Stomach smooth muscle (tissue), 2 donors: ENCODE measurements around the gene SPACA1.
"Not testable (repeated sequence)": the region's sequence is repeated elsewhere in the genome, so short reads cannot be mapped to it uniquely, and the experiment has no call there.

Experiments
- H3K27ac ChIP-seq: one replicate; pipeline ENCODE4 v1.7.0; 2013; ENCODE audit warnings: mild to moderate bottlenecking, low read length, inconsistent platforms
- H3K27me3 ChIP-seq, 2 donors: one replicate each; pipeline ENCODE4 v1.7.0; 2013; ENCODE audit warnings: low read length in 2 of 2; ENCODE audit not compliant: insufficient read depth in 2 of 2, control insufficient read depth in 1 of 2
- H3K36me3 ChIP-seq, 2 donors: one replicate each; pipeline ENCODE4 v1.7.0; 2013; ENCODE audit warnings: low read length in 2 of 2; ENCODE audit not compliant: control insufficient read depth in 2 of 2, insufficient read depth in 2 of 2
- H3K4me1 ChIP-seq: one replicate; pipeline ENCODE4 v1.7.0; 2013; ENCODE audit warnings: low read length; ENCODE audit not compliant: control insufficient read depth, insufficient read depth
- H3K4me3 ChIP-seq, 2 donors: one replicate each; pipeline ENCODE4 v1.7.0; 2013; ENCODE audit warnings: low read length in 2 of 2
- H3K9ac ChIP-seq, 2 donors: one replicate each; pipeline ENCODE4 v1.7.0; 2013; ENCODE audit warnings: low read length in 2 of 2, mild to moderate bottlenecking in 1 of 2
- H3K9me3 ChIP-seq, 2 donors: one replicate each; pipeline ENCODE4 v1.7.0; 2013; ENCODE audit warnings: low read length in 2 of 2; ENCODE audit not compliant: control insufficient read depth in 2 of 2
- donor health status: healthy.
- donor health status: Pancreatic carcinoma.

Gene SPACA1, protein sequence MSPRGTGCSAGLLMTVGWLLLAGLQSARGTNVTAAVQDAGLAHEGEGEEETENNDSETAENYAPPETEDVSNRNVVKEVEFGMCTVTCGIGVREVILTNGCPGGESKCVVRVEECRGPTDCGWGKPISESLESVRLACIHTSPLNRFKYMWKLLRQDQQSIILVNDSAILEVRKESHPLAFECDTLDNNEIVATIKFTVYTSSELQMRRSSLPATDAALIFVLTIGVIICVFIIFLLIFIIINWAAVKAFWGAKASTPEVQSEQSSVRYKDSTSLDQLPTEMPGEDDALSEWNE

DNA sequence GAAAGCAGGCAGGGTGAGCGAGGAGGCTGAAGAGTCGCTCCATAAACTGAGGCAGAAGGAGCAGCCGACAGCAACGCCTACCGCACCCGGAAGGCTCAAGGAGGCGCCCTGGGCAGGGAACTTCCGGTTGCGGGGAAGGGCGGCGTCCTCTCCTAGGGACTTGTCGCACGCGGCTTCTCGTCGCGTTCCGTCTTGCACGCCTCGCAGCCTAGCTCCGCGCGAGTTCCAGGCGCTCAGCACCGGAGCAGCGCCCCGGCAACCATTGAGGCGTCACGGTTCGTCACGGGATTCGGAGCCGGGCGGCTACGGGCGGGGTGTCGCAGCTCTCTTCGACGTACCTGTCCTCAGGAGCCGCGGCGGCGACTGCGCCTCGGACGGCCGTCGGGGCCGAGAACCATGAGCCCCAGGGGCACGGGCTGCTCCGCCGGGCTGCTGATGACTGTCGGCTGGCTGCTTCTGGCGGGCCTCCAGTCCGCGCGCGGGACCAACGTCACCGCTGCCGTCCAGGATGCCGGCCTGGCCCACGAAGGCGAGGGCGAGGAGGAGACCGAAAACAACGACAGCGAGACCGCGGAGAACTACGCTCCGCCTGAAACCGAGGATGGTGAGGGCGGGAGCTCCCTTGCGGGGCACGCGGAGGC, at the start of gene SPACA1:
SPACA1 (plus strand) TSS at position 332 of the 641 bp plus-strand sequence; CDS start at position 397, 65 bp downstream.
- no peaks in the 10 kb centered on the region for H3K36me3 ChIP-seq
- no peaks in the 10 kb centered on the region for H3K4me1 ChIP-seq
- H3K9me3 ChIP-seq, result no peaks in the 10 kb centered on the region
- H3K27me3 ChIP-seq, result peaks cover 0 to 4% of the 10 kb centered on the region in 2 donors
- H3K4me3 ChIP-seq, result no peak within 1 kb of the TSS
- H3K9ac ChIP-seq, result no peak within 1 kb of the TSS
- H3K27ac ChIP-seq, result no peak within 1 kb of the TSS

DNA sequence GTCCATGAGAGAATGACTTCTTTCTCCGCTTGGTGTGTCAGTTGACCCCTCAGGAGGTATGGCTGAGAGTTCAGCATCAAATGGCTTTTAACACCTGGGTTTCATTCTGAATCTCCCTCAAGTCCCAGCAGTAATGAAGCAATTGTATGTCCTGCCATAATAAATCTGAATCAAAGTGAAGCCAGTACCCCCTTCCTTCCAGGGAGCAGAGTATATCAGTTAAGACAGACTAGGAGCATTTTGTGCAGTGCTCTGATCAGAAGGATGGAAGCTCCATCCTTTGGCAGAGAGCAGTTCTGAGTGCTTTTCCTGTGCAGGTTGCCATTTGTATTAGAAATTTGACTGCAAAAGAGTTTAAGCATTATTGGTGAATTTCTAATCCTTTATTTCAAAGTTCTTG, 46.9 kb upstream of the SPACA1 start:
- Histone ChIP-seq H3K27me3 (no peaks in the 10 kb centered on the region), H3K36me3 (no peaks in the 10 kb centered on the region), H3K27ac (no peak overlapping the region), H3K9ac (no peak overlapping the region), H3K9me3 (no peaks in the 10 kb centered on the region), H3K4me1 (no peaks in the 10 kb centered on the region), H3K4me3 (no peak overlapping the region)

DNA sequence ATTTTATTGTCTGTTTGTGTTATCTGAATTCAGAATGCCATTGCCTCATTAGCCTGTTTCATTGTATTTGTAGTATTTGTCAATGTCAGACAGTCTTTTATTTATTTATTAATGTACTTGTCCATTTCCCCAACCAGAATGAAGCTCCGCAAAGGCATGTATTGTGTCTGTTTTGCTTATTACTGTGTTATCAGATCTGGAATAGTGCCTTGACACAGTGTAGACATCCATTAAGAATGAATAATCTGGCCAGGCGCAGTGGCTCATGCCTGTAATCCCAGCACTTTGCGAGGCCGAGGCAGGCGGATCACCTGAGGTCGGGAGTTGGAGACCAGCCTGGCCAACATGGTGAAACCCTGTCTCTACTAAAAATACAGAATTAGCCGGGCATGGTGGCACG, 46.4 kb upstream of the SPACA1 start:
- not testable (repeated sequence) for H3K9ac ChIP-seq, H3K36me3 ChIP-seq, H3K4me3 ChIP-seq, H3K27ac ChIP-seq, H3K9me3 ChIP-seq, H3K27me3 ChIP-seq, H3K4me1 ChIP-seq

DNA sequence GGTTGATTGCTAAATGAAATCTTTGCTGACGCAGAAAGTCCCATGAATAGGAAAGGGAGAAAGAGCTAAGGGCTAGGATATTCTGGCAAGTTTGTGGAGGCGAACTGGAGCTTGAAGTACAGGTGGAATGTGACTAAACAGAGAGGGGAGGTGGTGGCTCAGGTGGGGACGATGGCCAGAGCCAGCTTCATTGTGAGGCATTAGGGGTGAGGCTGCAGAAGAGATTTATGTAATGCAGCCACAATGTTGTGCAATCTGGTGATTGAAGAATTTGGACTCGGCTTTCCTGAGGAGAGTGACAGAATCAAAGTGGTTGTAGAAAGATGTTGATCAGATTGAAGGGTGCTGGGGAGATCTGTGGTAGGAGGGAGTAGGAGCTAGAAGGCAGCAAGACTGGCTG, 42.9 kb upstream of the SPACA1 start:
- Histone ChIP-seq H3K9ac (no peak overlapping the region), H3K9me3 (no peaks in the 10 kb centered on the region), H3K27ac (no peak overlapping the region), H3K27me3 (no peaks in the 10 kb centered on the region), H3K4me3 (no peak overlapping the region), H3K36me3 (no peaks in the 10 kb centered on the region), H3K4me1 (no peaks in the 10 kb centered on the region)

DNA sequence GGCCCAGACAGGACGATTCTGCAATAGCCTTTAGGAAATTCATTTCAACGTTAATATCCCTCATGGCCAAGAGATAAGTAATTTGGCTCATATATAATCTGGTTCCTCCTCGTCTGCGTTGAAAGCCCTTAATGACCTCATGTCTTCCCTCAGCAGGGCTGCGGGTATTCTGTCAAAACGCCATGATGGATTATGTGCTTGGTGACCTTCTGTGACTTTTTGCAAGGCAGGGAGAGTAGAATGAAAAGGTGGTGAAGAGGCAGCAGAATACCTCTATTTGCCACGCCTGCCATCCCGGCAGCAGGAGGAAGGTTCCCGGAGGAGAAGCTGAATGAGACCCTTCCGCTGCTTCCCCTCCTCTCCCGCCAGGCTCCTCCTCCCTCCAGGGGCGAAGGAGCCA, 41.1 kb upstream of the SPACA1 start:
- Histone ChIP-seq H3K27me3 (no peaks in the 10 kb centered on the region), H3K27ac (no peak overlapping the region), H3K9ac (no peak overlapping the region), H3K4me1 (no peaks in the 10 kb centered on the region), H3K36me3 (no peaks in the 10 kb centered on the region), H3K9me3 (no peaks in the 10 kb centered on the region), H3K4me3 (no peak overlapping the region)

DNA sequence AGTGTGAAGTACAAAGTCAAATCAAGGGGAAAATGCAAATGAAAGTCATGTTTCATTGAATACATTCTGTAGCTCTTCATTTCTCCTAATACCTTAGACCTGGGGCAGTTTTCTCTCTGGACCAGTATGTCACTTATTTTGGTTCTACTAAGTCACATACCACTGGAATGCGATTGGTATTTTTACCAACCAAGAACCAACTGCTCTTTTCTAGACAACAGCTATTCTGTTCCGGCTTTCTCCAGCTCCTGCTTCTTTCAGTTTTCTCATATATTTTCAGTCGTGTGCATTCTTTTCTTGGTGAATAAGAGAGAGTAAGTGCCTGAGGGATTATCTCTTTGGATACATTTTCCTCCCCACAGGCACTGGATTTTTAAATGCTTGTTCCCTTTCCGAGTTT, 39.2 kb upstream of the SPACA1 start:
- Histone ChIP-seq H3K4me3 (no peak overlapping the region), H3K9ac (no peak overlapping the region), H3K9me3 (no peaks in the 10 kb centered on the region), H3K4me1 (no peaks in the 10 kb centered on the region), H3K27me3 (no peaks in the 10 kb centered on the region), H3K27ac (no peak overlapping the region), H3K36me3 (no peaks in the 10 kb centered on the region)

DNA sequence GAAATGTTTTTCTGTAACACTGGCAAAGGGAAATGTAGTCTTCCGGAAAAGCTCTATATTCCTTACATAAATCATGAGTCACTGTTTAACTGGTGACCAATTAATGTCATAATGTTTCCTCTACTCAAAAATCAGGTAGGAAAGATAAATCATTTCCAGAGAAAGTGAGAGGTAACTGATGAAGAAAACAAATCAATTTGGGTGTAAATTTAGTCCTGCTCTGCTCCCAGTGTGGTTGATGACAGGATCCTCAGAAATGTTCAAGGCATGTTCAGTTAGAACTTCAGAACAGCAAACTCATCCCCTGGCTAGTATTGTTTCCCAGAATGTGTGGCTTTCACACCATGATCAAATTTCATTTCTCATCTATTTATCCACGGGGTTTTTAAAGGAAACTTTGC, 38.8 kb upstream of the SPACA1 start:
- no peak overlapping the region for H3K4me3 ChIP-seq
- no peak overlapping the region for H3K27ac ChIP-seq

DNA sequence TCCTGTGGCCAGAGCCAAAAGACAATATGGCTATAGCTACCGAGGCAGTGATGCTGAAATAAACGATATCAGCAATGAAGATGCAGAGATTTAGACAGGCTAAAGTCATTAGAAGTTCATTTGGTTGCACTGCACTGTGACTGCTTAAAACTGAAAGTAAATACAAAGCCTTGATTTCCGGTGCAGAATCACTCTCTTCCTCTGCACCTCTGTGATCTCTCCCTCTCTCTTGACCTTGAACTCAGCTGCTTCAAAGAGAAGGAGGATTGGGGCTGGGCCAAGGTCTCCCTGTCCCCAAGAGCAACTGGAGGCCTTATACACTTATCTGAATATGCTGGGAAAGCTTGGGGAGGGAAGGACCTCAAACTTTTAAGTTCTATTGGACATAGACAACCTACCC, 34.6 kb upstream of the SPACA1 start:
- no peaks in the 10 kb centered on the region for H3K27me3 ChIP-seq
- H3K4me1 ChIP-seq, result no peaks in the 10 kb centered on the region
- no peak overlapping the region for H3K27ac ChIP-seq
- H3K36me3 ChIP-seq, result no peaks in the 10 kb centered on the region
- H3K9me3 ChIP-seq, result no peaks in the 10 kb centered on the region
- H3K9ac ChIP-seq, result no peak overlapping the region
- peak overlapping the region; percentile 18 to 35 for H3K4me3 ChIP-seq

More for the DNA sequence above, 38.8 kb upstream of the SPACA1 start:
- no peak overlapping the region for H3K9ac ChIP-seq
- no peaks in the 10 kb centered on the region for H3K9me3 ChIP-seq
- no peaks in the 10 kb centered on the region for H3K36me3 ChIP-seq
- H3K27me3 ChIP-seq, result no peaks in the 10 kb centered on the region
- H3K4me1 ChIP-seq, result no peaks in the 10 kb centered on the region

DNA sequence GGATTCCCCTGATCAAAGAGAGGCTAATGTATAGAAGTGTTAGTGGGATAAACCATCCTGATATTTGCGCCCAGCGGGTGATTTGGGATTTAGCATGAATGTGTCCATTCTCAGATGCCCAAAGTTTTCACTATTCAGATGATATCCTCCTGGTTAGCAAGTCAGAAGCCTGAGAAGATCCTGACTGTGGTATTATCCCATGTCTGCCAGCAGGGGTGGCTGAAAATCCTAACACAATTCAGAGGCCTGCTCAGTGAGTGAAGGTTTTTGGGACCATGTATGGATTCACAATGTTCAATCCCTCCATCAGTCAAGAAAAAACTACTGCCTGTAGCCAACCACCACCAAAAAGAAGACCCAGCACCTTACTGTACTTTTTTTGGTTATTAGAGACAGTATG, 34.1 kb upstream of the SPACA1 start:
- Histone ChIP-seq H3K36me3 (no peaks in the 10 kb centered on the region), H3K27ac (no peak overlapping the region), H3K4me3 (no peak overlapping the region), H3K4me1 (no peaks in the 10 kb centered on the region), H3K9ac (no peak overlapping the region), H3K9me3 (no peaks in the 10 kb centered on the region), H3K27me3 (no peaks in the 10 kb centered on the region)

DNA sequence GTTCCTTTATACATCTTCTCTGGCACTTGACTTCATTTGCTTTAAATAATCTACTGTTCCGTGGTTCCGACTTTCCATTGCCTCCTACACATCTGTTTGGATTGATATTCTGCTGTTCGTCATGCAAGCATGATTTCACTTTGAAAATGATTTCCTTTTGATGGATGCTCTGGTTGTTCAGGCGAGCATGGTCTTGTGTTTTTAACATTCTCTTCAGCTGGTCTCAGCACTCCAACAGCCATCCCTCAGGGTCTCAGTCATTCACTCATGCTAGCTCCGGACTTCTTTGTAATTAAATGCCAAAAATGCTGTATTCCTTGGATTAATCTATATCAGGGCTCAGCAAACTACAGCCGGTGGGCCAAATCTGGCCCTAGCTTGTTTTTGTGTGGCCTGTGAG, 27.2 kb upstream of the SPACA1 start:
- Histone ChIP-seq H3K27ac (no peak overlapping the region), H3K4me1 (no peaks in the 10 kb centered on the region), H3K9ac (no peak overlapping the region), H3K4me3 (no peak overlapping the region), H3K9me3 (no peaks in the 10 kb centered on the region), H3K36me3 (no peaks in the 10 kb centered on the region), H3K27me3 (no peaks in the 10 kb centered on the region)

DNA sequence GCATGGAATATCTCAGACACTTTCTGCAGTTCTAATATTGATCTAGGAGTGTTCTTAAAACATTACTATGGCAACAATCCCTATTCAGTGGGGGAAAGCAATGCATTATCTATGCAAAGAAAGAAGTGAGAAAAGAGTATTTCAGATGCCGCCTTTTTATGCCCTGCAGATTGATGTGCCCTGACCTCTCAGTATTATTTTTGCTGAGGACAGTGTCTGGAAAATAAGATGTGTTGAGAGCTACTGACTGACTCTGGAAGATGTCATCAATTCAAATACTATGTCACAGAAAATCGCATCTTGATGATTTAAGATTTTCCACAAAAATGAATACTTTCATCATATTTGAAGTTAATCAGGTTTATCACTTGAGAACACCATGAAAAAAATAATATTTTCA, 22.9 kb upstream of the SPACA1 start:
- Histone ChIP-seq H3K36me3 (no peaks in the 10 kb centered on the region), H3K9ac (no peak overlapping the region), H3K9me3 (peaks cover 0 to 2% of the 10 kb centered on the region in 2 donors), H3K4me3 (no peak overlapping the region), H3K27ac (no peak overlapping the region), H3K27me3 (no peaks in the 10 kb centered on the region), H3K4me1 (no peaks in the 10 kb centered on the region)
